Measurements from ENCODE around the gene PI4K2A.

The PI4K2A gene

DNA sequence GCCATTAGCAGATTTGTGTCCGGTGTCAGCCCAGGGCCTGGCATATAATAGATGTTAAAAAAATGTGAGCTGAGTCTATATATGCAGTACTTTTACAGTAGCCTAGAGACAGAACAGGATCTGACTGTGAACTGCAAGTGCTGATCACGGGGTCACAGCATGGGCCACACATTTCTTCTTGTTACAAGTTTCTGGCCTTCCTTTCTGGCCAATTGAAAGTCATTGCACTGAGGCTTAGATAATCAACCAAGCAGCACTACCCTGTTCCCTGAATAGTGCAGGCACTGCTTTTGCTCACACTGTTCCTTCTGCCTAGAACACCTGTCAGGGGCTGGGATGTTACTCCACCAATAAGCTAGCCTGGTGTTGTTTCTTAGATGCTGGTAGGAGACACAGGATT, 67.7 kb downstream of the PI4K2A start:
- DNase-seq: no peak

- DNase-seq: peak; percentile 28
These were observed 68.8 kb downstream of the PI4K2A start for GRCh38 chr10:97708976-97709946.

GRCh38 chr10:97711640-97712572, 71.4 kb downstream of the PI4K2A start:
- no peak for DNase-seq

- DNase-seq: no peak
These were observed 72.9 kb downstream of the PI4K2A start, which contains the start of gene MARVELD1 for GRCh38 chr10:97713339-97713825. MARVELD1 (plus strand) TSS chr10:97713730; CDS start chr10:97713877, 147 bp downstream.

DNA sequence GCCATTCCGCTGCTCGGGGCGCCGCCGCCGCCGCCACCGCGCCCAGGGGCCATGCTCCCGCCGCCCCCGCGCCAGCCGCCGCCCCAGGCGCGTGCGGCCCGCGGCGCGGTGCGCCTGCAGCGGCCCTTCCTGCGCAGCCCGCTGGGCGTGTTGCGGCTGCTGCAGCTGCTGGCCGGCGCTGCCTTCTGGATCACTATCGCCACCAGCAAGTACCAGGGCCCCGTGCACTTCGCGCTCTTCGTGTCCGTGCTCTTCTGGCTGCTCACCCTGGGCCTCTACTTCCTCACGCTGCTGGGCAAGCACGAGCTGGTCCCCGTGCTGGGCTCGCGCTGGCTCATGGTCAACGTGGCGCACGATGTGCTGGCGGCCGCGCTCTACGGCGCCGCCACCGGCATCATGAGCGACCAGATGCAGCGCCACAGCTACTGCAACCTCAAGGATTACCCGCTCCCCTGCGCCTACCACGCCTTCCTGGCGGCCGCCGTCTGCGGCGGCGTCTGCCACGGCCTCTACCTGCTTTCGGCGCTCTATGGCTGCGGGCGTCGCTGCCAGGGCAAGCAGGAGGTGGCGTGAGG, 73.4 kb downstream of the PI4K2A start:
- peak; percentile 47 for DNase-seq

GRCh38 chr10:97714401-97715258, 74.2 kb downstream of the PI4K2A start:
- DNase-seq: peak; percentile 20

- no peak for DNase-seq
These were observed 74.9 kb downstream of the PI4K2A start for GRCh38 chr10:97715259-97715874.

- DNase-seq: no peak
These were observed 77.2 kb downstream of the PI4K2A start for GRCh38 chr10:97717627-97718026.

GRCh38 chr10:97718178-97718577, 77.7 kb downstream of the PI4K2A start:
- DNase-seq: no peak

- no peak for DNase-seq
These were observed 78.2 kb downstream of the PI4K2A start for GRCh38 chr10:97718659-97719142.

DNA sequence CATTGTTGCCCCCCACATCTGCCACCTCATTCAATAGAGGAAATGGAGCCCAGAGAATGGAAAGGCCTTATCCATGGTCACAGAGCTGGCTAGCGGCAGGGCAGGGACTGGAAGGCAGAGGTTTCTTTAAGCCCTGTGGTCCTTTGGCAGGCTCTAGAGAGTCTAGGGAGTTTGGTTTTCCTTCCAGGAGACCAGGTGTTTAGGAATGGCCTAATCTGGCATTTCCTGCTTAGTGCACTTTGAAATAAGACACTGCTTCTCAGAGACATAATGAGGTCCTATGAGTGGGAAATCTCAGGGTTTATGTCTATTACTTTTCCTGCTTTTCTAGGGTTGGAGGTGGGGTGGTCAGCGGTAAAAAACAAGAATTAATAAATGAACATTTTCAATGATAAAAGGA, 79.1 kb downstream of the PI4K2A start:
- DNase-seq: no peak

- no peak for DNase-seq
These were observed 81.7 kb downstream of the PI4K2A start for GRCh38 chr10:97721871-97722780.

GRCh38 chr10:97723001-97723400, 82.5 kb downstream of the PI4K2A start:
- no peak for DNase-seq

GRCh38 chr10:97724341-97724941, 84.0 kb downstream of the PI4K2A start:
- DNase-seq: no peak

Measured in activated CD8-positive, alpha-beta memory T cell treated with anti-CD3 and anti-CD28 coated beads, Interleukin-2, amount 50 U/mL, for 4 hours (primary cell).